Muscle of leg (tissue), 11 donors: ENCODE results near the gene TRIM77. TPM values are rescaled to one million over a fixed set of nuclear protein-coding genes. Genes with fewer than 3 reads are reported as not detected.
"Not testable (repeated sequence)": the region's sequence is repeated elsewhere in the genome, so short reads cannot be mapped to it uniquely, and the experiment has no call there.

Experiments
- DNase-seq: peaks from one replicate; pipeline ENCODE4 v3.0.0; 2013
- H3K27ac ChIP-seq: one replicate; pipeline ENCODE4 v1.5.1; 2013; ENCODE audit warnings: mild to moderate bottlenecking, low read length, control low read depth
- H3K27me3 ChIP-seq: one replicate; pipeline ENCODE4 v1.6.1; 2013; ENCODE audit warnings: low read length; ENCODE audit not compliant: control insufficient read depth, insufficient read depth
- H3K36me3 ChIP-seq: one replicate; pipeline ENCODE4 v1.6.1; 2013; ENCODE audit warnings: low read length; ENCODE audit not compliant: control insufficient read depth, insufficient read depth
- H3K4me1 ChIP-seq: one replicate; pipeline ENCODE4 v1.6.1; 2013; ENCODE audit warnings: low read length; ENCODE audit not compliant: control insufficient read depth, insufficient read depth
- H3K4me3 ChIP-seq: one replicate; pipeline ENCODE4 v1.5.1; 2013; ENCODE audit warnings: low read length, control low read depth
- H3K9me3 ChIP-seq: replicated peaks from 2 replicates; pipeline ENCODE4 v1.6.1; 2013; ENCODE audit warnings: low read depth, low read length; ENCODE audit not compliant: control insufficient read depth
- WGBS: methylation state at CpG from one replicate; pipeline ENCODE4 v1.1.5; 2013; ENCODE audit warnings: missing lambda C conversion rate; ENCODE audit not compliant: insufficient coverage; 5-methylcytosine and 5-hydroxymethylcytosine counted together
- polyA plus RNA-seq, 8 donors: library from polyadenylated mRNA; unstranded; fragments of 120-200 nt; gene quantifications; one replicate each; pipeline versions ENCODE4 v1.2.1 to v1.2.3, GENCODE V29; 2013; ENCODE audit warnings: inconsistent platforms in 1 of 8, low replicate concordance in 1 of 8; ENCODE audit not compliant: insufficient read length in 8 of 8, insufficient read depth in 1 of 8
- total RNA-seq: library from RNA; stranded (reverse); fragments of 120-200 nt; gene quantifications from one replicate; pipeline ENCODE4 v1.2.4, GENCODE V29; 2013

TRIM77 gene
- total and polyA plus RNA-seq, 9 donors, result not detected

DNA sequence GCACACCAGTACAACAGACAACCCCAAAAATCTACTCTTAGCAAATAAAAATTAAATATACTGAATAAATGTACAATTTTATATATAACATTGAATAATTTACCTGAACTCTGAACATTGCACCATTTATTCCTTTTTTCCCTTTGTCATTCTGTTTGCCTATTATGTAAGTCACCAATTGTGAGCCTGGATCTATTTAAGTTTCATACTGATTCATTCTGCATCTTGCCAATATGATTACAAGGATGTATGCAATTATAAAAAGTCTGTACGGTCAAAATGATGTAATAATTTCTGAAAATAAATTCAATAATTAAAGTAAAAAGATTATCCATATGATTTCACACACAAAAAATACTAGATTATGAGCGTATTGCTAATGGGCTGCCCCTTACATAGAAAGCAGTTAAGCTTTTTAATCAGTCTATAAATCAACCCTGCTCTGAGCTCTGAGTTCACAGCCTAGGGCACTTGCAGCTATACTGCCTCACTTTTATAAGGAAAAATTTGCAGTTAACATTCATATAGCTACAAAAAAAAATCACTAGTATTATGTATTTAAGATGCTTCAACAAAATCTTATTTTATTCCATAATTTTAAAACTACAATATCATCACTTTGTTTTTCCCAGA lies 14.9 kb downstream of the TRIM77 start:
- H3K4me3 ChIP-seq, DNase-seq, H3K27me3 ChIP-seq, H3K27ac ChIP-seq, H3K36me3 ChIP-seq, H3K9me3 ChIP-seq, H3K4me1 ChIP-seq: not testable (repeated sequence)
- no CpG with 5 or more reads among the region's 2 CpGs for WGBS

DNA sequence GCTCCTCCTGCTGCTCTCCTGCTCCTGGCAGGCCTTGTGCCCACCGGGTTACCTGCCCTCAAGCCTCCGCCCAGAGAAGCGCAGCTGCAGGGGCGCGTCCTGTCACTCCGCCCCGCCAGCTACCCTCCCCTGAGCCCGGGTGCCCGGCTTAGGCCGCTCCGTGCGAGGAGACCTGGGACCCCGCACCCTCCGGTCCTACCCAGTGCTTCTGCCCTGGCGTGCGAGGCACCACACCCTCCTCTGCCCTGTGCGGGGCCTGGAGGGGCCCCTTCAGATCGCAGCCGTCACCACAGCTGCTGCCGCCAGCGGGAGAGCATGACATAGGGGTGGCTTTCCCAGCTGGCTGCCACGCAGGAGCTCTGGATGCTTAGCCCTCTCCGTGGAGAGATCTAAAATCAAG lies 20.1 kb downstream of the TRIM77 start:
- H3K27me3 ChIP-seq, H3K4me3 ChIP-seq, H3K9me3 ChIP-seq, DNase-seq, H3K27ac ChIP-seq, H3K4me1 ChIP-seq, H3K36me3 ChIP-seq: not testable (repeated sequence)
- WGBS, result 88% methylated on average over 17 of the region's 23 CpGs

DNA sequence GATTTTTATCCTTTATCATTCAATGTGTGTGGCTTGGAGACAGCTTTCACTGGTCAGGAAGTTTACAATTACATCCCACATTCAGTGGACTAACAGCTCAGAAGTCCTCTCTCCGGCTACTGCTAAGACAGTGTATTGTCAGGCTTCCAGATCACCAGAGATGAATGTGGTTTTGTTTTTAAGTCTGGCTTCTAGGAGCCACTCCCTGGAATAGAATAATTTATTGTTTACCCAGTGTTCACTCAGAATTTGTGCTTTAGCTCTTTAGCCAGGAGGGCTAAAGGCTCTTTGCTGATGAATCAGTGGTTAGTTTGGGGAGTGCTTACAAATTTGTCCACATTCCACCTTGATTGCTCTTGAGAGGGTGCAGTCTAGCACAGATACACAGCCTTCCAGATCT lies 26.5 kb downstream of the TRIM77 start:
- no peak overlapping the region for H3K27ac ChIP-seq
- WGBS, result no CpG with 5 or more reads among the region's 1 CpG
- H3K9me3 ChIP-seq, result no peaks in the 10 kb centered on the region
- H3K27me3 ChIP-seq, result no peaks in the 10 kb centered on the region
- DNase-seq, result no peak
- H3K36me3 ChIP-seq, result no peaks in the 10 kb centered on the region
- H3K4me1 ChIP-seq, result no peaks in the 10 kb centered on the region
- H3K4me3 ChIP-seq, result no peak overlapping the region

DNA sequence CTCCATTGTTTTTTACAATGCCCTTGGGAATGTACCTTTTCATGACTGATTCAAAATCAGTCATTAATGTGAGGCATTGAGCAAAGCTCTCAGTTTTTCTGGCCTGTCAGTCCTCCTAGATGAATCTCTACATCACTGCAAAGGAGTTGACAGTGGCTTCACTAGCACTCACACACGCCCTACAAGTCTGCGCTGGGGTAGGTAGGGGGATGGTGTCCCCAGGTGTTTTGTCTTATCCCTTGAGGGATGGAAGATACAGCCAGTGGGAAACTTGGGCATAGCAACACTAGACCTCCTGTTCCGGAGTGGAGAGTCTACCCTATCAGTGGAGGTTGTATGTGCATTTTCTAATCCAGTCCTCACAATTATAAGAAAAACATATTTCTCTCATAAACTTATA lies 27.0 kb downstream of the TRIM77 start:
- Histone ChIP-seq H3K4me3 (no peak overlapping the region), H3K4me1 (no peaks in the 10 kb centered on the region), H3K9me3 (no peaks in the 10 kb centered on the region), H3K27ac (no peak overlapping the region), H3K27me3 (no peaks in the 10 kb centered on the region), H3K36me3 (no peaks in the 10 kb centered on the region)
- WGBS, result no CpG with 5 or more reads among the region's 3 CpGs
- no peak for DNase-seq

DNA sequence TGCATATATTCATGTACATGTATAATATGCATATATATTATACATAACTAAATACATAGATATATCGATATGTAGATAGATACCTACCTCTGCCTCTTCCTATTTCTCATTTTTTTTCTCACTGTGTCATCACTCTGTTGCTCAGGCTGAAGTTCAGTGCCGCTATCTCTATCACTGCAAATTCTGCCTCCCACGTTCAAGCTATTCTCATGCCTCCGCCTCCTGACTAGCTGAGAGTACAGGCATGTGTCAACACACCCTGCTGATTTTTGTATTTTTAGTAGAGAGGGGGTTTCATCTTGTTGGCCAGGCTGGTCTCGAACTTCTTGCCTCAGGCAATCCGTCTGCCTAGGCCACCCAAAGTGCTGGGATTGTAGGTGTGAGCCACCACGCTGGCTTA lies 31.3 kb downstream of the TRIM77 start:
- not testable (repeated sequence) for H3K27me3 ChIP-seq, H3K36me3 ChIP-seq, H3K27ac ChIP-seq, DNase-seq, H3K4me3 ChIP-seq, H3K4me1 ChIP-seq, H3K9me3 ChIP-seq
- WGBS, result 87% methylated on average over 4 of the region's 7 CpGs

DNA sequence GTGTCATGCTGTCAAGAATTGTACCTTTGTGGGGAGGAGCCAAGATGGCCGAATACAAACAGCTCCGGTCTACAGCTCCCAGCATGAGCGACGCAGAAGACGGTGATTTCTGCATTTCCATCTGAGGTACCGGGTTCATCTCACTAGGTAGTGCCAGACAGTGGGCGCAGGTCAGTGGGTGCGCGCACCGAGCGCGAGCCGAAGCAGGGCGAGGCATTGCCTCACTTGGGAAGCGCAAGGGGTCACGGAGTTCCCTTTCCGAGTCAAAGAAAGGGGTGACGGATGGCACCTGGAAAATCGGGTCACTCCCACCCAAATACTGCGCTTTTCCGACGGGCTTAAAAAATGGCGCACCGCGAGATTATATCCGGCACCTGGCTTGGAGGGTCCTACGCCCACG lies 34.1 kb downstream of the TRIM77 start:
- H3K4me3 ChIP-seq, H3K36me3 ChIP-seq, H3K4me1 ChIP-seq, H3K9me3 ChIP-seq, H3K27me3 ChIP-seq, DNase-seq, H3K27ac ChIP-seq: not testable (repeated sequence)
- 94% methylated on average over 17 of the region's 28 CpGs for WGBS

DNA sequence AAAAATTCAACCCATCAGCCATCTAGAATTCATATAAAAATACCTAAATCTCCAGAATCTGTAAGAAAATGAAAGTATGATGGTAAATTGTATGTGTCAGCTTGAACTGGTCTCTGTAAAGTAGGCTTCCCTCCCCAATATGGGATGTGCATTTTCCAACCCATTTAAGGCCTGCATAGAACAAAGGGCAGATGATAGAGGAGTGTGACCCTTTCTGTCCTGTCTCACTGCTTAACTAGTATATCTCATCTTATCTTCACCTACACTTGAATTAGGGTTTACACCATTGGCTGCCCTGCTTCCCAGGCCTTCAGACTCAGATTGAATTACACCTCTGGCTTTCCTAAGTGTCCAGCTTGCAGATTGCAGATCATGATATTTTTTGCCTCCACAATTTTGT lies 40.7 kb downstream of the TRIM77 start:
- H3K27ac ChIP-seq, H3K27me3 ChIP-seq, DNase-seq, H3K4me3 ChIP-seq, H3K36me3 ChIP-seq, H3K9me3 ChIP-seq, H3K4me1 ChIP-seq: not testable (repeated sequence)

Other genes starting within 250 kb of the TRIM77 start
- 3.1 TPM for gene NOX4, start 218.9 kb upstream of the TRIM77 start, total RNA-seq
- 1 to 10 TPM; 1.7 to 3.7 (median 2.7) TPM for gene NOX4, start 218.9 kb upstream of the TRIM77 start, polyA plus RNA-seq
- not detected for gene TRIM49, start 98.3 kb downstream of the TRIM77 start, total RNA-seq
- under 1 TPM in 1 of 8 donors, not detected in 7; 0.71 TPM for gene TRIM49, start 98.3 kb downstream of the TRIM77 start, polyA plus RNA-seq
- gene TRIM64B, start 168.2 kb downstream of the TRIM77 start, total RNA-seq, result not detected
- not detected for gene TRIM64B, start 168.2 kb downstream of the TRIM77 start, polyA plus RNA-seq
- gene TRIM49D1, start 211.9 kb downstream of the TRIM77 start, total RNA-seq, result not detected
- gene TRIM49D1, start 211.9 kb downstream of the TRIM77 start, polyA plus RNA-seq, result under 1 TPM in 1 of 8 donors, not detected in 7; 0.12 TPM
- not detected for gene TRIM49D2, start 213.8 kb downstream of the TRIM77 start, total RNA-seq
- not detected for gene TRIM49D2, start 213.8 kb downstream of the TRIM77 start, polyA plus RNA-seq